ENCODE results near the gene UBE2E2.

Gene UBE2E2

GRCh38 chr3:23549148-23549910 lies 346.2 kb downstream of the UBE2E2 start:
- DNase-seq: no peak

- no peak for DNase-seq
Observed at GRCh38 chr3:23550402-23550801, 347.3 kb downstream of the UBE2E2 start.

- DNase-seq: no peak
Observed at GRCh38 chr3:23552506-23552905, 349.4 kb downstream of the UBE2E2 start.

- no peak for DNase-seq
Observed at GRCh38 chr3:23553353-23553752, 350.2 kb downstream of the UBE2E2 start.

- DNase-seq: no peak
Observed at GRCh38 chr3:23565041-23565775, 362.1 kb downstream of the UBE2E2 start.

GRCh38 chr3:23566499-23566898 lies 363.4 kb downstream of the UBE2E2 start:
- DNase-seq: no peak

- DNase-seq: no peak
Observed at GRCh38 chr3:23567917-23568316, 364.8 kb downstream of the UBE2E2 start.

- DNase-seq: no peak
Observed at GRCh38 chr3:23573827-23574226, 370.7 kb downstream of the UBE2E2 start.

GRCh38 chr3:23574822-23575315 lies 371.7 kb downstream of the UBE2E2 start:
- DNase-seq: no peak

- DNase-seq: no peak
Observed at GRCh38 chr3:23575697-23576096, 372.6 kb downstream of the UBE2E2 start.

- no peak for DNase-seq
Observed at GRCh38 chr3:23576379-23576959, 373.3 kb downstream of the UBE2E2 start.

GRCh38 chr3:23580096-23580713 lies 377.1 kb downstream of the UBE2E2 start:
- no peak for DNase-seq

GRCh38 chr3:23583980-23584740 lies 381.0 kb downstream of the UBE2E2 start:
- DNase-seq: no peak

- DNase-seq: no peak
Observed at GRCh38 chr3:23587513-23587912, 384.4 kb downstream of the UBE2E2 start.

- no peak for DNase-seq
Observed at GRCh38 chr3:23588547-23588946, 385.4 kb downstream of the UBE2E2 start.

GRCh38 chr3:23589602-23590001 lies 386.5 kb downstream of the UBE2E2 start:
- no peak for DNase-seq

GRCh38 chr3:23590424-23591273 lies 387.5 kb downstream of the UBE2E2 start:
- no peak for DNase-seq

GRCh38 chr3:23591374-23591773 lies 388.2 kb downstream of the UBE2E2 start:
- no peak for DNase-seq

GRCh38 chr3:23592961-23593931 lies 390.1 kb downstream of the UBE2E2 start:
- no peak for DNase-seq

GRCh38 chr3:23594066-23594465 lies 390.9 kb downstream of the UBE2E2 start:
- DNase-seq: no peak
